ENCODE results near the gene APCDD1L.
"Not testable (repeated sequence)": the region's sequence is repeated elsewhere in the genome, so short reads cannot be mapped to it uniquely, and the experiment has no call there.

APCDD1L gene

GRCh38 chr20:58438970-58439808 lies 76.0 kb downstream of the APCDD1L start:
- DNase-seq (ENCODE audit: low read depth): no peak

GRCh38 chr20:58436868-58437645 lies 78.1 kb downstream of the APCDD1L start:
- no peak for DNase-seq (ENCODE audit: low read depth)

- DNase-seq (ENCODE audit: low read depth): no peak
These were observed 80.0 kb downstream of the APCDD1L start for GRCh38 chr20:58435237-58435636.

- DNase-seq (ENCODE audit: low read depth): no peak
These were observed 80.9 kb downstream of the APCDD1L start for GRCh38 chr20:58434326-58434725.

GRCh38 chr20:58433759-58434158 lies 81.4 kb downstream of the APCDD1L start:
- no peak for DNase-seq (ENCODE audit: low read depth)

DNA sequence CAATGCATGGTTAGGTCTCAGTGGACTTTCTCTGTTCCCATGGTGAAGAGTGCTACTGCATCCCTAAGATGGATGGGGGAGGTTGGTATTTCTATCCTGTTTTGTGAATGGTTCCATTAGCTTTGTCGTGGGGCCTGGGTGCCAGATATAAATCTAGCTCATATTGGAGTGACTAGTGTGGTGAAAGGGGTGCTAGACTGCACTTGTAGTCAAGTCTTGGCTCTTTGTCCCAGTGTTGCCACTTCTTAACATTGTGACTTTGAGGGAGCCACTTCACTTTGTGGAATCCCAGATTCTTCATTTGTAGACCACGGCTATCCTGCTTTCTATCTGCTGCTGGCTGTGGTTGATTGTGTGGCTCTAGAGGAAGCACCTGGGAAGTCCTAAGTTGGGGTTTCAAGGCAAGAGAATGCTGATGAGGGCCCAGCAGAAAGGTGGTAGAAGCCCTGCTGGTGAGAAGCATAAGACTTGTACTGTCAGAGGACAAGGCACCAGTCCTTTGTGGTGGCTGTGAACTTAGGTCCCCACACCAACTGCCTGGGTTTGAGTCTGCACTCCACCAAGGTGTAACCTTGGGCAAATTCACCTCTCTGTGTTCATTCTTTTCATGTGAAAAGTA lies 82.1 kb downstream of the APCDD1L start:
- DNase-seq (ENCODE audit: low read depth): no peak

- DNase-seq (ENCODE audit: low read depth): no peak
These were observed 82.8 kb downstream of the APCDD1L start for GRCh38 chr20:58432186-58432954.

GRCh38 chr20:58431134-58431533 lies 84.1 kb downstream of the APCDD1L start:
- no peak for DNase-seq (ENCODE audit: low read depth)

- DNase-seq (ENCODE audit: low read depth): no peak
These were observed 85.9 kb downstream of the APCDD1L start for GRCh38 chr20:58429303-58429702.

DNA sequence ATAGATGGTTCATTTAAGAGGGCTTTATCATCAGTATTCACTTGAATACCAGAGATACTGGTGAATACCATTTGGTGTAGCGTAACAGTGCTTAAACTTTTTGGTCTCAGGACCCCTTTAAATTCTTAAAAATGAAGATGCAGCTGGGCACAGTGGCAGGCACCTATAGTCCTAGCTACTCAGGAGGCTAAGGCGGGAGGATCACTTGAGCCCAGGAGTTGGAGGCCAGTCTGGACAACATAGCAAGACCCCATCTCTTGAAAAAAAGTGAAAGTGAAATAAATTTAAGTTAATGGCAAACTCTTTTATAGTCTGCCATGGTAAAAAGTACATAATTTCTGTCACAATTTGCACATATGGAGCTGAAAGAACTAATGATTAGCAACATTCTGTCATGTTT lies 86.8 kb downstream of the APCDD1L start:
- DNase-seq (ENCODE audit: low read depth): no peak

DNA sequence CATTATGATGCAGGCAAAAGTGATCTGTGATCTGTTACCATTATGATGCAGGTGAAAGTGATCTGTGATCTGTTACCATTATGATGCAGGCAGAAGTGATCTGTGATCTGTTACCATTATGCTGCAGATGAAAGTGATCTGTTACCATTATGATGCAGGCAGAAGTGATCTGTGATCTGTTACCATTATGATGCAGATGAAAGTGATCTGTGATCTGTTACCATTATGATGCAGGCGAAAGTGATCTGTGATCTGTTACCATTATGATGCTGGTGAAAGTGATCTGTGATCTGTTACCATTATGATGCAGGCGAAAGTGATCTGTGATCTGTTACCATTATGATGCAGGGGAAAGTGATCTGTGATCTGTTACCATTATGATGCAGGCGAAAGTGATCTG lies 87.6 kb downstream of the APCDD1L start:
- not testable (repeated sequence) for DNase-seq (ENCODE audit: low read depth)

DNA sequence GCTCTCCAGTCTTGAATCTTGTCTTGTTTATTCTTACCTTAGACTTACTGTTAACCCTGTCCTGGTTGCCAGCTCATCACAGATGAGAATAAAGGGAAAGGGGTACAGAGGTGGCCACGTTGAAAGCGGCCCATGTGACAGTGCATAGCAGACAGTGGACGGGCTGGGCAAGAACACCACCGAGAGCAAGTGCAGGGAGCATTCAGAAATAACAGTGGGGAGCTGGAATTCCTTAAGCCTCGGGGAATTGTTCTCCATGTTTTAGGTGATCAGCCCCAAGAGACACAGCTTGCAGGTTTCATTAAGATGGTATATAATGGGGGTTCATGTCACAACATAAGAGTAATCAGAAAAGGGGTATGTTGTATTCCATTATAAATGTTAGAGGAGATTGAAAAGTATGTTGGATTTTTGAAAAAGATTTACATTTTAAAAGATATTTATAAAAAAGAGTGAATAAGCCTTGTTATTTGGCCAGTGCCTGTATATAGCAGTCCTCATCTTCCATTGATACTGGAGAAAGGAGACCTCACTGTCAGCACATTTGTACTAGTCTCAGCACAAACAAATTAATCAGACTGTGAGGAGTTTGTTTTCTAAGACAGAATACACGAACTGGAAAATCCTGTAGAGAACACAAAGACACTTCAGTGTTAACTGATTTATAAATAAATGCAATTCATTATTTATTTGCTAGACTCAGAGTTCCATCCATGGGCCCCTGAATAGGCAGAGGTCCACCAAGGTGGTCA lies 90.8 kb downstream of the APCDD1L start:
- DNase-seq (ENCODE audit: low read depth): no peak

DNA sequence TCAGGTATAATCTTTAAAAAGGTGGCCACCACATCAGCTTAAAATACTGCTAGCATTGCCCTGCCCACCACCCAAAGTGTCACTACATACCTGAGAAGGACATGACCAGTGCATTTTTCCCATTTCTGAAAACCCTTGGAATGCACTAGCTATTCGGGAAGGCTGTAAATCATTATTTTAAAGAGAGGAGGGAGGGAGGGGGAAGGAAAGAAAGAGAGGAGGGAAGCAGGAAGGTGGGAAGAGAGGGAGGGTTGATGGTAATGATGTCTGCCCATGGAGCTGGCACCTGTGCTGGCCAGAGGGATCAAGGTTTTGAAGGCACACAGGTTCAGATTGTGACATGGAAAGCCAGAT lies 93.7 kb downstream of the APCDD1L start:
- DNase-seq (ENCODE audit: low read depth): no peak

- DNase-seq (ENCODE audit: low read depth): no peak
These were observed 94.3 kb downstream of the APCDD1L start for GRCh38 chr20:58420798-58421496.

DNA sequence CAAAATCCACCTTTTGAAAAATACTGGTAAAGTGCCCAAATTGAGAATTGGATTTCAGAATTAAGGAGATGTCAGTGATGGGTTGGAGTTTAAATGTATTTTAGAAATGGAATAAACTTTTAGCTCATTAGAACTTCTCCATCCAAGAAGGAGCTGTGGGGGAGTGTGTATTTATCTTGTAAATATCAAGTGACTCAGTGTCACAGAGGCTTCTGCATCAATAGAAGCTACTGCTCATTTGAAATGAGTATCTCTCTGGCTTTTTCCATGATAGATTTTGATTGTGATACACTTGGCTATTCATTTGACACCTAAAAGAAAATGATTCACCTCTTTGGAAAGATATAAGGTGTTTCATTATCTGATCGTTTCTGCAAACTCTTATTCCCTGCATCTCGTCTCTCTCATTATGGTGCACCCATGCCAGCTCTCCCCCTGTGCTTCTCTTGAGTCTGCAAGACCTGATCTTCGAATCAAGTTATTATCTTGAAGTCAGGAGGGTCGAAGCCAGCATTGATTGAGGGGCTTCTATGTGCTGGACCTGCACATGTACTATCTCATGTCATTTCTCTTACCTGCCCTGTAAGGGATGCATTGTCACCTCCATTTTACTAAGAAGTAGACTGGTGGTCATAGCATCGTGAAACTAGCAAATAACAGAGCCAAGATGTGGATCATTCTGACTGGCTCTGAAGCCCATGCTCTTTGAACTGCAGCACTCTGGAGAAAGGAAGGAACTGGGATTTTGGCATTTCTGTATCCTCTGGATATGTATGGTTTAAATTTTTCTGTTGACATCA lies 96.0 kb downstream of the APCDD1L start:
- DNase-seq (ENCODE audit: low read depth): no peak

GRCh38 chr20:58417438-58417837 lies 97.8 kb downstream of the APCDD1L start:
- no peak for DNase-seq (ENCODE audit: low read depth)

GRCh38 chr20:58416835-58417234 lies 98.4 kb downstream of the APCDD1L start:
- no peak for DNase-seq (ENCODE audit: low read depth)

DNA sequence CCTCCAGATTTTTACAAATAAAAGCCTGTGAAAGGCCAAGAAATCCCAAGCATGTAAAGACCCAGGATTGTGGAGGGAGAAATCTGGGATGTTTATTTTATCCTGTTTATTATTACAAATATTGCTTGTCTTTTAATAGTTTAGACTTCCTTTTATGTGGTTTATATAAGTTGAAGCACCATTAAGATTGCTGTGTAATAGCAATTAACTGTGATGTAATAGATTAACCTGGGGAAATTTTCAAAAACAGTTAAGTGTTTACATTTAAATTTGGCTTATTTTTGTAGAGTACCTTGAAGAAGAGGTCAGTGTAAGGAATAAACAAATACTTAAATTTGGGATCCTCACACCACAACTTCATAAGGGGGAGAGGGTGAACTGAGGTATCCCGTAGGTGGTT lies 99.1 kb downstream of the APCDD1L start:
- DNase-seq (ENCODE audit: low read depth): no peak

DNA sequence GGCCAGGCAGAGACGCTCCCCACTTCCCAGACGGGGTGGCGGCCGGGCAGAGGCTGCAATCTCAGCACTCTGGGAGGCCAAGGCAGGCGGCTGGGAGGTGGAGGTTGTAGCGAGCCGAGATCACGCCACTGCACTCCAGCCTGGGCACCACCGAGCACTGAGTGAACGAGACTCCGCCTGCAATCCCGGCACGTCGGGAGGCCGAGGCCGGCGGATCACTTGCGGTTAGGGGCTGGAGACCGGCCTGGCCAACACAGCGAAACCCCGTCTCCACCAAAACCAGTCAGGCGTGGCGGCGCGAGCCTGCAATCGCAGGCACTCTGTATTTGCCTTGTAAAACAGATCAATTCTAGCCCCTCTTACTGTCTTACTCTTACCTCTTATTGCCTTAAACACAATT lies 100.4 kb downstream of the APCDD1L start:
- not testable (repeated sequence) for DNase-seq (ENCODE audit: low read depth)

DNA sequence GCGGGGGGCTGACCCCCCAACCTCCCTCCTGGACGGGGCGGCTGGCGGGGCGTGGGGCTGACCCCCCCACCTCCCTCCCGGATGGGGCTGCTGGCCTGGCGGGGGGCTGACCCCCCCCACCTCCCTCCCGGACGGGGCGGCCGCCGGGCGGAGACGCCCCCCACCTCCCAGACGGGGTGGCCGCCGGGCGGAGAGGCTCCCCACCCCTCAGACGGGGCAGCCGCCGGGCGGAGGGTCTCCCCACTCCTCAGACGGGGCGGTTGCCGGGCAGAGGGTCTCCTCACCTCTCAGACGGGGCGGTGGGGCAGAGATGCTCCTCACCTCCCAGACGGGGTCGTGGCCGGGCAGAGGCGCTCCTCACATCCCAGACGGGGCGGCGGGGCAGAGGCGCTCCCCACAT lies 101.0 kb downstream of the APCDD1L start:
- DNase-seq (ENCODE audit: low read depth): not testable (repeated sequence)

All from activated T-cell treated with anti-CD3 and anti-CD28 coated beads for 24 hours (primary cell).